ENCODE data around the gene SP140L.

DNA sequence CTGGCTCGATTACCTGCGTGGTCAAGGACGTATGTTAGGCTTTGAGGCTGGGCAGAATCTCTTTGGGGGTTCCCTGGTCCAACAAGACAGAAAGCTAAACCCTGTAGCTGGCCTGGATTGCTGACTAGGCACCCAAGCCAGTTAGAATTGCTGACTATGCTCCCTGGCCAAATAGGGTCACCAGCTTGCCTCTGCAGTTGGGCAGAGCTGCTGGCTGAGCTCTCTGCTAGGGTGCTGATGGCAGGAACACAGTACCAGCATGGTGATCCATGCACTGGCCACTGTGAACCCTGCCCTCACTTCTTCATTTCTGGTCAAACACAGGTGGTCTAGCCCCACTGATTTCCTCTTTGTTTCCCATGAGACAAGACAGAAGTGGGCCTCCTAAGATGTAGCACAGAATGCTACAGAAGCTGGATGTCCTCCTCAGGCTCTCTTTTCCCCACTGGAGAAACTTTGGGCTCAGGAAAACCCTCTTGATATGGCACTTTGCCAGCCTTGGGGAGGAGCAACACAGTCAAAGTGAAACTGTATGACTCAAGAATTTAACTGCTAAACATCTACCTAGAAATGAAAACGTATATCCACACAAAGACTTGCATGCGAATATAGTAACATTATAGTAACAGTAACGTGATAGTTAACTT is 20.8 kb downstream of the SP140L start:
- TF ChIP-seq, protein P1, sequence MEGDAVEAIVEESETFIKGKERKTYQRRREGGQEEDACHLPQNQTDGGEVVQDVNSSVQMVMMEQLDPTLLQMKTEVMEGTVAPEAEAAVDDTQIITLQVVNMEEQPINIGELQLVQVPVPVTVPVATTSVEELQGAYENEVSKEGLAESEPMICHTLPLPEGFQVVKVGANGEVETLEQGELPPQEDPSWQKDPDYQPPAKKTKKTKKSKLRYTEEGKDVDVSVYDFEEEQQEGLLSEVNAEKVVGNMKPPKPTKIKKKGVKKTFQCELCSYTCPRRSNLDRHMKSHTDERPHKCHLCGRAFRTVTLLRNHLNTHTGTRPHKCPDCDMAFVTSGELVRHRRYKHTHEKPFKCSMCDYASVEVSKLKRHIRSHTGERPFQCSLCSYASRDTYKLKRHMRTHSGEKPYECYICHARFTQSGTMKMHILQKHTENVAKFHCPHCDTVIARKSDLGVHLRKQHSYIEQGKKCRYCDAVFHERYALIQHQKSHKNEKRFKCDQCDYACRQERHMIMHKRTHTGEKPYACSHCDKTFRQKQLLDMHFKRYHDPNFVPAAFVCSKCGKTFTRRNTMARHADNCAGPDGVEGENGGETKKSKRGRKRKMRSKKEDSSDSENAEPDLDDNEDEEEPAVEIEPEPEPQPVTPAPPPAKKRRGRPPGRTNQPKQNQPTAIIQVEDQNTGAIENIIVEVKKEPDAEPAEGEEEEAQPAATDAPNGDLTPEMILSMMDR (IDR thresholded peaks at IDR 0.05; ENCODE audit: low read length), result no peak
- no peak for TF ChIP-seq EZH2 (IDR thresholded peaks at IDR 0.05; ENCODE audit: borderline replicate concordance, low read length)
